GM12878 (cell line): ENCODE results near the gene RAC3. TPM values are rescaled to one million over a fixed set of nuclear protein-coding genes. Genes with fewer than 3 reads are reported as not detected.

Experiments
- ATAC-seq: fragments of 200-7000 bp; cut with Tn5 transposase; 3 replicates; pipeline ENCODE4 v1.9.1; 2020; ENCODE audit warnings: mild to moderate bottlenecking, moderate library complexity
- BruUV-seq: library from RNA; stranded (reverse); fragments of 400-500 nt; replicated peaks from 2 replicates; lab custom pipeline; 2021; lab: Mats Ljungman, UMichigan
- CTCF ChIA-PET: fragments of 300-600 bp; sonication (Branson Sonifier 250); formaldehyde crosslinking; extraction: SDS; loops from one replicate; lab custom pipeline; 2021; ENCODE audit warnings: inconsistent platforms; lab: Yijun Ruan, JAX
- POLR2A ChIA-PET: fragments of 350-600 bp; formaldehyde crosslinking; extraction: SDS; loops from one replicate; lab custom pipeline; 2021; ENCODE audit warnings: inconsistent platforms; lab: Charles Lee
- RAD21 ChIA-PET: fragments of 300-600 bp; sonication (Branson Sonifier 250); formaldehyde crosslinking; loops from one replicate; lab custom pipeline; 2023; ENCODE audit warnings: antibody characterized with exemption; ENCODE audit not compliant: unreplicated experiment; lab: Charles Lee
- SMC1A ChIA-PET: fragments of 300-600 bp; sonication (Branson Sonifier 250); formaldehyde crosslinking; loops from one replicate; lab custom pipeline; 2023; ENCODE audit not compliant: unreplicated experiment, uncharacterized antibody; lab: Charles Lee
- DNase-seq: peaks from one replicate; pipeline ENCODE4 v3.0.0-alpha.2; 2011; ENCODE audit warnings: low read depth, low spot score
- FAIRE-seq: peaks from 3 replicates; lab custom pipeline; 2011; peaks lifted over from hg19 to GRCh38; lab: Jason Lieb, UNC
- H2AFZ ChIP-seq: 2 replicates; pipeline ENCODE4 v1.6.0; 2011; ENCODE audit warnings: low read depth, low read length, control low read depth; ENCODE audit not compliant: control insufficient read depth
- H3K27ac ChIP-seq: 2 replicates; pipeline ENCODE4 v1.5.1; 2011; ENCODE audit warnings: control low read depth; ENCODE audit not compliant: control insufficient read depth, insufficient read depth
- H3K27me3 ChIP-seq, 2 experiments: replicated peaks in 1 of 2; 2 replicates each; pipeline versions ENCODE4 v1.6.0 to v1.6.1; 2011; ENCODE audit warnings: low read length in 1 of 2; ENCODE audit not compliant: control insufficient read depth in 2 of 2, insufficient read depth in 2 of 2
- H3K36me3 ChIP-seq, 2 experiments: 2 replicates each; pipeline ENCODE4 v1.5.1; 2011; ENCODE audit warnings: low read length in 1 of 2; ENCODE audit not compliant: control insufficient read depth in 2 of 2, insufficient read depth in 2 of 2
- H3K4me1 ChIP-seq: 2 replicates; pipeline ENCODE4 v1.6.1; 2011; ENCODE audit warnings: mild to moderate bottlenecking, low read length, moderate library complexity, mixed read lengths; ENCODE audit not compliant: control insufficient read depth, insufficient read depth
- H3K4me2 ChIP-seq: 2 replicates; pipeline ENCODE4 v1.6.0; 2011; ENCODE audit warnings: control low read depth; ENCODE audit not compliant: control insufficient read depth, insufficient read depth
- H3K4me3 ChIP-seq: fragments of 200-600 bp; sonication (generic); 2 replicates; pipeline ENCODE4 v1.5.1; 2016
- H3K79me2 ChIP-seq: 2 replicates; pipeline ENCODE4 v1.6.0; 2011; ENCODE audit warnings: low read length; ENCODE audit not compliant: control insufficient read depth, insufficient read depth
- H3K9ac ChIP-seq: 2 replicates; pipeline ENCODE4 v1.8.0; 2011; ENCODE audit warnings: low read length, control low read depth, mixed read lengths; ENCODE audit not compliant: control insufficient read depth, insufficient read depth
- H3K9me3 ChIP-seq: replicated peaks from 3 replicates; pipeline ENCODE4 v1.5.1; 2011; ENCODE audit warnings: mild to moderate bottlenecking, low read length; ENCODE audit not compliant: control insufficient read depth, insufficient read depth
- H4K20me1 ChIP-seq: 2 replicates; pipeline ENCODE4 v1.6.0; 2011; ENCODE audit not compliant: control insufficient read depth, insufficient read depth
- ATF2 ChIP-seq: IDR thresholded peaks from 2 replicates; pipeline ENCODE4 v1.6.1; 2012; ENCODE audit warnings: low read length, inconsistent platforms
- CEBPB ChIP-seq, 2 experiments: fragments of 150-350 bp in 1 of 2; IDR thresholded peaks; 2 replicates each; pipeline ENCODE4 v1.6.1; 2012 to 2014; ENCODE audit warnings: low read depth in 2 of 2, low read length in 2 of 2, borderline replicate concordance in 1 of 2, inconsistent platforms in 1 of 2
- DPF2 ChIP-seq: fragments of 450-650 bp; IDR thresholded peaks from 2 replicates; pipeline ENCODE4 v1.6.1; 2017; ENCODE audit warnings: mild to moderate bottlenecking
- EED ChIP-seq: sonication (generic); IDR thresholded peaks from 2 replicates; pipeline ENCODE4 v1.6.1; 2016; ENCODE audit warnings: antibody characterized with exemption, low read depth
- IRF4 ChIP-seq: IDR thresholded peaks from 2 replicates; pipeline ENCODE4 v1.6.1; 2011; ENCODE audit warnings: low read depth, low read length
- LARP7 ChIP-seq: fragments of 450-650 bp; IDR thresholded peaks from 2 replicates; pipeline ENCODE4 v1.6.1; 2017; ENCODE audit warnings: mild to moderate bottlenecking
- MTA2 ChIP-seq: fragments of 450-650 bp; IDR thresholded peaks from 2 replicates; pipeline ENCODE4 v1.6.1; 2016; ENCODE audit warnings: low read depth, mild to moderate bottlenecking, moderate library complexity
- MYC ChIP-seq: IDR thresholded peaks from 2 replicates; pipeline ENCODE4 v1.6.1; 2011; ENCODE audit warnings: mild to moderate bottlenecking, low read length, moderate library complexity, inconsistent platforms; ENCODE audit not compliant: insufficient read depth, insufficient replicate concordance, insufficient read length, severe bottlenecking
- POLR2AphosphoS5 ChIP-seq: IDR thresholded peaks from 2 replicates; pipeline ENCODE4 v1.6.1; 2011; ENCODE audit warnings: mild to moderate bottlenecking, low read length, inconsistent platforms
- RAD21 ChIP-seq: IDR thresholded peaks from 2 replicates; pipeline ENCODE4 v1.6.1; 2011; ENCODE audit warnings: mild to moderate bottlenecking, low read depth, low read length, moderate library complexity; ENCODE audit not compliant: insufficient read depth
- SIN3A ChIP-seq: IDR thresholded peaks from 2 replicates; pipeline ENCODE4 v1.6.1; 2012; ENCODE audit warnings: low read depth, low read length, improper control_type of control experiment
- SREBF1 ChIP-seq: IDR thresholded peaks from 2 replicates; pipeline ENCODE4 v1.6.1; 2012; ENCODE audit warnings: mild to moderate bottlenecking, low read length
- TBL1XR1 ChIP-seq: IDR thresholded peaks from 2 replicates; pipeline ENCODE4 v1.6.1; 2012; ENCODE audit warnings: low read depth, low read length, improper control_type of control experiment
- ZBTB40 ChIP-seq: fragments of 450-650 bp; IDR thresholded peaks from 2 replicates; pipeline ENCODE4 v1.6.1; 2016; ENCODE audit warnings: mild to moderate bottlenecking, moderate library complexity, borderline replicate concordance
- ZNF24 ChIP-seq: fragments of 450-650 bp; IDR thresholded peaks from 2 replicates; pipeline ENCODE4 v1.6.1; 2017; ENCODE audit warnings: antibody characterized with exemption, mild to moderate bottlenecking
- ZZZ3 ChIP-seq: IDR thresholded peaks from 2 replicates; pipeline ENCODE4 v1.6.1; 2011; ENCODE audit warnings: low read depth; ENCODE audit not compliant: control insufficient read depth, insufficient read length
- WGBS: methylation state at CpG from one replicate; pipeline ENCODE4 v1.1.6; 2016; ENCODE audit warnings: low lambda C conversion rate; ENCODE audit not compliant: insufficient replicate concordance, insufficient coverage; ENCODE audit errors: missing lambda C conversion rate; 5-methylcytosine and 5-hydroxymethylcytosine counted together
- in situ Hi-C: fragments of 300-500 bp; cut with MboI; formaldehyde crosslinking; loops from 9 replicates; pipeline ENCODE4 v1.14.3; 2018; ENCODE audit warnings: mixed read lengths
- intact Hi-C: fragments of 100-400 bp; cut with micrococcal nuclease; formaldehyde crosslinking; loops from one replicate; pipeline ENCODE4 v1.14.2; 2022; ENCODE audit not compliant: unreplicated experiment
- polyA plus RNA-seq, 11 experiments: library from polyadenylated mRNA; depleted of rRNA in 4 of 11; unstranded in 6 of 11; stranded (reverse) in 5 of 11; fragments of >200 nt; fragmentation: Nextera tagmentation in 4 of 11; fragmentation: Illumina TruSeq in 1 of 11; extraction: Ambion mirVana in 4 of 11; extraction: Trizol in 1 of 11; gene quantifications; 1 replicate in 1 of 11; 2 replicates in 10 of 11; pipeline versions ENCODE4 v1.2.1 to v1.2.3, GENCODE V29; 2011 to 2016; ENCODE audit warnings: inconsistent platforms in 2 of 11, missing spikeins in 2 of 11, low read depth in 1 of 11
- total RNA-seq, 4 experiments: library from RNA; depleted of rRNA in 3 of 4; stranded (reverse); fragments of >200 nt in 3 of 4; fragmentation: Illumina TruSeq in 1 of 4; extraction: Trizol in 1 of 4; gene quantifications; 2 replicates each; pipeline versions ENCODE4 v1.2.1 to v1.2.3, GENCODE V29; 2013 to 2021
- TF ChIP-seq, protein P1 (sequence below): fragments of 450-650 bp; IDR thresholded peaks from 2 replicates; pipeline ENCODE4 v1.6.1; 2017; ENCODE audit warnings: borderline replicate concordance

The RAC3 gene
- total and polyA plus RNA-seq, 10 of the 15 experiments (the other 5 are each of a cell fraction or from before 2014, with no cell fraction given) = 0.11 to 32.9 (median 6.7) TPM

DNA sequence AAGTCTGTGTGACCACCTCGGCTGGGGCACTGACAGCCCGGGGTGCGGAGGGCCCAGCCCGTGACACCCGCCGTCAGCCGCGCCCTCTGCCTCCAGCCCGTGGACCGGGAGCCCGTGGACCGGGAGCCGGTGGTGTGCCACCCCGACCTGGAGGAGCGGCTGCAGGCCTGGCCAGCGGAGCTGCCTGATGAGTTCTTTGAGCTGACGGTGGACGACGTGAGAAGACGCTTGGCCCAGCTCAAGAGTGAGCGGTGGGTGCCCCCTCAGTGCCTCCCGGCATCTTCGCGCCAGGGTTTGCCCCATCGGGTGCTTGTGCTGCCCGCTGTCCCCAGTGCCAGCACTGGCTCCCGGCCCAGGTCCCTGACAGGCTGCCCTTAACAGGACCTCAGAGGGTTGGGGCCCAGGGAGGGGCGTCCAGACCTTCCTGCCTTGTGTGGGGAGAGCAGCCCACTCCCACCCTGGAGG lies 22.5 kb upstream of the RAC3 start (continued):
- TF ChIP-seq, protein P1, sequence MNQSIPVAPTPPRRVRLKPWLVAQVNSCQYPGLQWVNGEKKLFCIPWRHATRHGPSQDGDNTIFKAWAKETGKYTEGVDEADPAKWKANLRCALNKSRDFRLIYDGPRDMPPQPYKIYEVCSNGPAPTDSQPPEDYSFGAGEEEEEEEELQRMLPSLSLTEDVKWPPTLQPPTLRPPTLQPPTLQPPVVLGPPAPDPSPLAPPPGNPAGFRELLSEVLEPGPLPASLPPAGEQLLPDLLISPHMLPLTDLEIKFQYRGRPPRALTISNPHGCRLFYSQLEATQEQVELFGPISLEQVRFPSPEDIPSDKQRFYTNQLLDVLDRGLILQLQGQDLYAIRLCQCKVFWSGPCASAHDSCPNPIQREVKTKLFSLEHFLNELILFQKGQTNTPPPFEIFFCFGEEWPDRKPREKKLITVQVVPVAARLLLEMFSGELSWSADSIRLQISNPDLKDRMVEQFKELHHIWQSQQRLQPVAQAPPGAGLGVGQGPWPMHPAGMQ = no peak
- TF ChIP-seq POLR2AphosphoS5 = no peak
- TF ChIP-seq CEBPB (IDR thresholded peaks at IDR 0.05; ENCODE audit: borderline replicate concordance in 1 of 2, low read depth in 2 of 2, low read length in 2 of 2) = no peak
- no peak for TF ChIP-seq ZNF24
- TF ChIP-seq, all 136 proteins: peak for 0

GRCh38 chr17:82009413-82009812 lies 22.1 kb upstream of the RAC3 start:
- no peaks in the 10 kb centered on the region for H3K27me3 ChIP-seq
- H3K9me3 ChIP-seq = no peaks in the 10 kb centered on the region
- in situ Hi-C loops = no loop called here
- ChIA-PET SMC1A (no interaction called here), CTCF (interaction anchor here (0.8 kb wide), 1 partner anchor 11 kb away, joined by 4 read pairs; no protein-coding TSS in a partner anchor), RAD21 (no interaction called here), POLR2A (no interaction called here)
- H3K36me3 ChIP-seq = no peaks in the 10 kb centered on the region
- no peaks in the 10 kb centered on the region for H4K20me1 ChIP-seq
- no peak overlapping the region for H3K4me2 ChIP-seq
- ATAC-seq = no peak
- no peaks in the 10 kb centered on the region for H3K79me2 ChIP-seq
- no peak overlapping the region for H3K27ac ChIP-seq
- BruUV-seq = no TSS peak
- H2AFZ ChIP-seq = no peak overlapping the region
- intact Hi-C loops = no loop called here
- H3K9ac ChIP-seq = no peak overlapping the region
- no peaks in the 10 kb centered on the region for H3K4me1 ChIP-seq
- H3K4me3 ChIP-seq = no peak overlapping the region
- WGBS = 73% methylated on average over 13 of the region's 15 CpGs
- no peak for FAIRE-seq
- DNase-seq = no peak
- TF ChIP-seq EED = no peak
- no peak for TF ChIP-seq IRF4
- TF ChIP-seq RAD21 = no peak
- TF ChIP-seq DPF2 = no peak
- no peak for TF ChIP-seq MTA2
- no peak for TF ChIP-seq MYC
- no peak for TF ChIP-seq TBL1XR1
- no peak for TF ChIP-seq SREBF1
- TF ChIP-seq SIN3A = no peak
- no peak for TF ChIP-seq ZBTB40
- no peak for TF ChIP-seq ATF2
- TF ChIP-seq ZZZ3 = no peak
- no peak for TF ChIP-seq LARP7
